Kidney (tissue), 14 donors: ENCODE results near the gene COL26A1. TPM values are rescaled to one million over a fixed set of nuclear protein-coding genes. Genes with fewer than 3 reads are reported as not detected.

Source experiments
- DNase-seq, 5 donors: peaks; one replicate each; pipeline ENCODE4 v3.0.0-alpha.2; 2013 to 2020
- FAIRE-seq: peaks from 2 replicates; lab custom pipeline; 2012; peaks lifted over from hg19 to GRCh38; lab: Jason Lieb, UNC
- H3K27ac ChIP-seq, 2 donors: one replicate each; pipeline ENCODE4 v1.7.0; 2013; ENCODE audit warnings: low read depth in 2 of 2, low read length in 2 of 2, inconsistent platforms in 1 of 2
- H3K27me3 ChIP-seq: one replicate; pipeline ENCODE4 v1.7.1; 2013; ENCODE audit warnings: low read length, inconsistent platforms; ENCODE audit not compliant: control insufficient read depth, insufficient read depth
- H3K36me3 ChIP-seq, 3 donors: one replicate each; pipeline versions ENCODE4 v1.7.0 to v1.7.1; 2013; ENCODE audit warnings: low read length in 3 of 3, control low read depth in 1 of 3, inconsistent platforms in 1 of 3; ENCODE audit not compliant: insufficient read depth in 3 of 3, control insufficient read depth in 2 of 3
- H3K4me1 ChIP-seq, 3 donors: one replicate each; pipeline versions ENCODE4 v1.7.0 to v1.7.1; 2013; ENCODE audit warnings: low read length in 3 of 3, inconsistent platforms in 1 of 3, low read depth in 1 of 3; ENCODE audit not compliant: control insufficient read depth in 2 of 3, insufficient read depth in 2 of 3
- H3K4me3 ChIP-seq, 3 donors: one replicate each; pipeline versions ENCODE4 v1.7.0 to v1.8.1; 2013; ENCODE audit warnings: low read length in 3 of 3, control low read depth in 1 of 3, inconsistent platforms in 1 of 3
- H3K9ac ChIP-seq, 3 donors: one replicate each; pipeline versions ENCODE4 v1.7.0 to v1.7.1; 2013; ENCODE audit warnings: low read length in 3 of 3, control low read depth in 1 of 3, inconsistent platforms in 1 of 3
- H3K9me3 ChIP-seq, 3 donors: one replicate each; pipeline versions ENCODE4 v1.7.0 to v1.7.1; 2013; ENCODE audit warnings: low read length in 3 of 3, control low read depth in 1 of 3, inconsistent platforms in 1 of 3; ENCODE audit not compliant: control insufficient read depth in 2 of 3, insufficient read depth in 1 of 3
- intact Hi-C: fragments of 100-400 bp; cut with DNase I; formaldehyde crosslinking; loops from one replicate; pipeline ENCODE4 v1.11.1; 2022
- polyA plus RNA-seq: library from polyadenylated mRNA; stranded (reverse); fragments of 350-450 nt; fragmentation: Illumina TruSeq; extraction: RNeasy Lipid Tissue Mini Kit (QIAGEN cat#74804); gene quantifications from one replicate; pipeline ENCODE4 v1.2.3, GENCODE V29; 2014; ENCODE audit warnings: low read depth, low replicate concordance; ENCODE audit not compliant: insufficient read depth
- total RNA-seq: library from RNA; stranded (reverse); fragmentation: NEBNext Ultra II Directional; extraction: Animal tissue kit (Norgen Biotek cat#: 25700); gene quantifications from one replicate; pipeline ENCODE4 v1.2.1, GENCODE V29; 2021
- TF ChIP-seq, protein P1 (sequence below): IDR thresholded peaks from 3 replicates; pipeline ENCODE4 v1.5.1; 2012; ENCODE audit warnings: mild to moderate bottlenecking, moderate library complexity, borderline replicate concordance; ENCODE audit not compliant: insufficient read depth; ENCODE audit errors: extremely low read depth
- donor health status: control.
- donor health status: control.
- donor health status: control.
- donor health status: control.
- donor health status: control.
- donor health status: DM: yes; HTN: yes; CAD: no.
- donor health status: Normal renal cell carcinoma (clear cell type).

Gene COL26A1
- total and polyA plus RNA-seq, 2 donors from 2014 or later: 1.2 to 3.5 TPM

DNA sequence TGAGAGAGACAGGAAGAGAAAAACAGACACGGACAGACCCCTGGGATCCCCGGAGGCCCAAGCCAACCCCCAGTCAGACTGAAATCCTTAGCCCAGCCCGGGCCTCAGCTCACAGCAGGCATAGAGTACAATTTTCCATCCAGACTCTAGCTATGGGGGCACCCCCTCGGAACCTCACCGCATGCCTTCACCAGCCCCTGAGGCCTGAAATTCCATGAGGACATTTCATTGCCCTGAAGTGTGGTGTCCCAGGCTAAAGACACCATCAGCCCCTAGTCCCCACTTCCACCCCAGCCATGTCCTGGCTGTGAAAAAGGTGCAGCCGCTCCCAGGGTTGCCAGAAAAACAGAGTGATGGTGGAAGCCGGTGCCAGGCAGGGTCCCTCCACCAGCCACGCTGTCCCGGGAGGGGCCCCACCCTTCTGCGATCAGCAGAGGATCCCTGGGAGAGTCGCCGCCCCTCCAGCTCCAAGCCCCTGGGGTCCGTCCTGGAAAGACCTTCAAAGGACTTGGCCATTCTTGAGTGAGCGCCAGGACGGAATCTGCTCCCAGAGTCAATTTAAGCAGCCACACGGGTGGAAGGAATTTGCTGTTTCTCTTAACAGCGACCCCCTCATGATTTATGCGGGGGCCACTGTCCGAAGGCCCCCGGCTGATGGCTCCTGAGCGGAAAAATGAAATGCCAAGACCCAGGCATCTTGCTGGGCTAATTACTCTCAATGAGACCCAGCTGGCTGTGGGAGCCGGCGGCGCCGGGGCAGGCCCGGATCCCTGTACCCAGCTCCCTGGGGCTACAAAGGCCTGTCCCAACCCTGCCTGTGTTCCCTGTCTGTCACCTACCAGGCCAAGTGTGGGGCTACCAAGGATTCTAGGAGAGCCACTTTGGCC is 243.2 kb downstream of the COL26A1 start:
- Histone ChIP-seq H3K4me1 (no peaks in the 10 kb centered on the region), H3K36me3 (no peaks in the 10 kb centered on the region), H3K27me3 (no peaks in the 10 kb centered on the region), H3K9me3 (no peaks in the 10 kb centered on the region), H3K4me3 (no peak overlapping the region), H3K9ac (no peak overlapping the region), H3K27ac (no peak overlapping the region)
- intact Hi-C loops: no loop called here
- TF ChIP-seq, protein P1, sequence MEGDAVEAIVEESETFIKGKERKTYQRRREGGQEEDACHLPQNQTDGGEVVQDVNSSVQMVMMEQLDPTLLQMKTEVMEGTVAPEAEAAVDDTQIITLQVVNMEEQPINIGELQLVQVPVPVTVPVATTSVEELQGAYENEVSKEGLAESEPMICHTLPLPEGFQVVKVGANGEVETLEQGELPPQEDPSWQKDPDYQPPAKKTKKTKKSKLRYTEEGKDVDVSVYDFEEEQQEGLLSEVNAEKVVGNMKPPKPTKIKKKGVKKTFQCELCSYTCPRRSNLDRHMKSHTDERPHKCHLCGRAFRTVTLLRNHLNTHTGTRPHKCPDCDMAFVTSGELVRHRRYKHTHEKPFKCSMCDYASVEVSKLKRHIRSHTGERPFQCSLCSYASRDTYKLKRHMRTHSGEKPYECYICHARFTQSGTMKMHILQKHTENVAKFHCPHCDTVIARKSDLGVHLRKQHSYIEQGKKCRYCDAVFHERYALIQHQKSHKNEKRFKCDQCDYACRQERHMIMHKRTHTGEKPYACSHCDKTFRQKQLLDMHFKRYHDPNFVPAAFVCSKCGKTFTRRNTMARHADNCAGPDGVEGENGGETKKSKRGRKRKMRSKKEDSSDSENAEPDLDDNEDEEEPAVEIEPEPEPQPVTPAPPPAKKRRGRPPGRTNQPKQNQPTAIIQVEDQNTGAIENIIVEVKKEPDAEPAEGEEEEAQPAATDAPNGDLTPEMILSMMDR: no peak
- DNase-seq (peak in 3 of 5 donors; percentile 26 to 73 (median 48)), FAIRE-seq (no peak)

DNA sequence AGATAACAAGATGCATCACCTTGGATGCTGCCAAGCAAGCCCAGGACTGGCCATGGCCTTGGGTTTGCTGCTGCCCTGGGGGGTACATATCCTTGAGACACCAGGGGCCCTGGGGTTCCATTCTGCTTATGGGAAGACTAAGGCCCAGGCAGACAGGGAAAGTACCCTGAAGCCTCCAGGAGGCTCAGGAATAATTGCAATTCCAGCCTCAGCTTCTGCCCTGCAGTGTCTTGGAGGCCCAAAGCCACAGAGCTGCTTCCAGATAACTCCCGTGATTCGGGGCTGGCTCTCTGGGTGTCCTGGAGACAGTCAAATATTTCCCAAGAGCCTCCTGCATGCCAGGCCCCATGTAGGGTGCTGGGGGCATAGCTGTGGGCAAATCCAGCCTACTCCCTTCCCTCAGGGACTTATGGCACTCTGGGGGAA is 243.8 kb downstream of the COL26A1 start:
- no peak for FAIRE-seq
- DNase-seq: no peak
- Histone ChIP-seq H3K36me3 (no peaks in the 10 kb centered on the region), H3K4me1 (no peaks in the 10 kb centered on the region), H3K4me3 (no peak overlapping the region), H3K27me3 (no peaks in the 10 kb centered on the region), H3K9me3 (no peaks in the 10 kb centered on the region), H3K27ac (no peak overlapping the region), H3K9ac (no peak overlapping the region)
- intact Hi-C loops: no loop called here
- TF ChIP-seq, protein P1: no peak

Other genes starting within 250 kb of the COL26A1 start
- gene SERPINE1, start 235.8 kb upstream of the COL26A1 start, total RNA-seq: 9.9 TPM
- 3.5 TPM for gene SERPINE1, start 235.8 kb upstream of the COL26A1 start, polyA plus RNA-seq
- gene AP1S1, start 208.4 kb upstream of the COL26A1 start, total RNA-seq: 50.4 TPM
- gene AP1S1, start 208.4 kb upstream of the COL26A1 start, polyA plus RNA-seq: 133 TPM
- 0.38 TPM for gene VGF, start 197.3 kb upstream of the COL26A1 start, total RNA-seq
- 2.2 TPM for gene VGF, start 197.3 kb upstream of the COL26A1 start, polyA plus RNA-seq
- not detected for gene NAT16, start 182.6 kb upstream of the COL26A1 start, total RNA-seq
- not detected for gene NAT16, start 182.6 kb upstream of the COL26A1 start, polyA plus RNA-seq
- 0.25 TPM for gene MOGAT3, start 161.8 kb upstream of the COL26A1 start, total RNA-seq
- gene MOGAT3, start 161.8 kb upstream of the COL26A1 start, polyA plus RNA-seq: 0.37 TPM
- gene PLOD3, start 145.3 kb upstream of the COL26A1 start, total RNA-seq: 78.8 TPM
- 53.5 TPM for gene PLOD3, start 145.3 kb upstream of the COL26A1 start, polyA plus RNA-seq
- gene ZNHIT1, start 144.7 kb upstream of the COL26A1 start, total RNA-seq: 74.9 TPM
- gene ZNHIT1, start 144.7 kb upstream of the COL26A1 start, polyA plus RNA-seq: 208 TPM
- 11.9 TPM for gene CLDN15, start 125.1 kb upstream of the COL26A1 start, total RNA-seq
- 13.3 TPM for gene CLDN15, start 125.1 kb upstream of the COL26A1 start, polyA plus RNA-seq
- gene FIS1, start 117.8 kb upstream of the COL26A1 start, total RNA-seq: 180 TPM
- 472 TPM for gene FIS1, start 117.8 kb upstream of the COL26A1 start, polyA plus RNA-seq
- 42.5 TPM for gene IFT22, start 41.1 kb upstream of the COL26A1 start, total RNA-seq
- gene IFT22, start 41.1 kb upstream of the COL26A1 start, polyA plus RNA-seq: 92.7 TPM